Stomach (tissue), 9 donors: ENCODE data around the gene NLRP12. TPM values are rescaled to one million over a fixed set of nuclear protein-coding genes. Genes with fewer than 3 reads are reported as not detected.

ENCODE experiments used
- DNase-seq, 2 donors: peaks; one replicate each; pipeline versions ENCODE4 v3.0.0 to v3.0.0-alpha.2; 2013 to 2019
- H3K27ac ChIP-seq, 5 donors: fragments of 200-600 bp in 4 of 5; sonication (generic) in 4 of 5; one replicate each; pipeline ENCODE4 v1.5.1; 2013 to 2019; ENCODE audit warnings: mild to moderate bottlenecking in 1 of 5, moderate library complexity in 1 of 5
- H3K27me3 ChIP-seq, 3 donors: fragments of 200-600 bp; sonication (generic); one replicate each; pipeline ENCODE4 v1.5.1; 2017 to 2019; ENCODE audit warnings: mixed run types in 1 of 3
- H3K36me3 ChIP-seq, 4 donors: fragments of 200-600 bp; sonication (generic); 1 replicate in 3 of 4; 2 replicates in 1 of 4; pipeline ENCODE4 v1.5.1; 2016 to 2019
- H3K4me1 ChIP-seq, 4 donors: fragments of 200-600 bp; sonication (generic); one replicate each; pipeline ENCODE4 v1.5.1; 2016 to 2019
- H3K4me3 ChIP-seq, 4 donors: fragments of 200-600 bp; sonication (generic) in 3 of 4; one replicate each; pipeline ENCODE4 v1.5.1; 2016 to 2019; ENCODE audit warnings: mild to moderate bottlenecking in 1 of 4
- H3K9me3 ChIP-seq, 4 donors: fragments of 200-600 bp; sonication (generic); one replicate each; pipeline ENCODE4 v1.5.1; 2016 to 2019
- CTCF ChIP-seq, 7 experiments: fragments of 450-650 bp in 4 of 7; fragments of 200-600 bp in 3 of 7; sonication (generic) in 3 of 7; IDR thresholded peaks; one replicate each; pipeline ENCODE4 v1.5.1; 2016 to 2019; ENCODE audit warnings: antibody characterized with exemption in 7 of 7, control low read depth in 2 of 7, mild to moderate bottlenecking in 1 of 7
- EP300 ChIP-seq: sonication (generic); formaldehyde crosslinking; IDR thresholded peaks from one replicate; pipeline ENCODE4 v1.6.1; 2017; ENCODE audit warnings: antibody characterized with exemption
- POLR2A ChIP-seq, 4 donors: fragments of 450-650 bp; IDR thresholded peaks; one replicate each; pipeline ENCODE4 v1.6.1; 2016; ENCODE audit warnings: antibody characterized with exemption in 4 of 4, control low read depth in 2 of 4, mild to moderate bottlenecking in 1 of 4, moderate library complexity in 1 of 4
- POLR2AphosphoS5 ChIP-seq, 3 donors: sonication (generic); formaldehyde crosslinking; IDR thresholded peaks; one replicate each; pipeline ENCODE4 v1.6.1; 2016; ENCODE audit warnings: antibody characterized with exemption in 3 of 3
- WGBS, 5 donors: extraction: QIAGEN DNeasy Blood & Tissue Kit in 3 of 5; methylation state at CpG; one replicate each; pipeline versions ENCODE4 v1.1.5 to v1.1.7; 2013 to 2018; 5-methylcytosine and 5-hydroxymethylcytosine counted together
- intact Hi-C: fragments of 100-400 bp; cut with DNase I; formaldehyde crosslinking; loops from one replicate; pipeline ENCODE4 v1.15.1; 2023; ENCODE audit warnings: low total_unique reads
- polyA plus RNA-seq, 3 donors: library from polyadenylated mRNA; stranded (reverse); fragments of 200-250 nt; gene quantifications; one replicate each; pipeline ENCODE4 v1.2.3, GENCODE V29; 2013
- total RNA-seq, 5 donors: library from RNA; depleted of rRNA; stranded (reverse); fragments of >200 nt; gene quantifications; one replicate each; pipeline versions ENCODE4 v1.1.0 to v1.2.3, GENCODE V29; 2014 to 2016
- donor health status: healthy with polysubstance abuse.
- donor health status: Bipolar disorder and iron deficiency.
- donor health status: healthy.

The NLRP12 gene
- total and polyA plus RNA-seq, 8 donors = 0.05 to 0.18 (median 0.06) TPM; not detected in 5

- Histone ChIP-seq H3K27ac (no peak overlapping the region), H3K36me3 (no peaks in the 10 kb centered on the region), H3K27me3 (peaks cover 0 to 65% (median 6%) of the 10 kb centered on the region in 3 donors), H3K9me3 (no peaks in the 10 kb centered on the region), H3K4me1 (peaks cover 0 to 9% (median 0%) of the 10 kb centered on the region in 4 donors), H3K4me3 (no peak overlapping the region)
- intact Hi-C loops = no loop called here
- TF ChIP-seq POLR2A (IDR thresholded peaks at IDR 0.05) (no peak), EP300 (no peak), POLR2AphosphoS5 (IDR thresholded peaks at IDR 0.05) (no peak), CTCF (IDR thresholded peaks at IDR 0.05) (no peak)
- 48 to 71% (median 57%) methylated on average over 3 of the region's 3 CpGs for WGBS, 5 donors
- no peak for DNase-seq
Measured at GRCh38 chr19:53828531-53828930, 4.4 kb upstream of the NLRP12 start.

- peaks cover 0 to 9% (median 0%) of the 10 kb centered on the region in 4 donors for H3K4me1 ChIP-seq
- no peak for DNase-seq
- intact Hi-C loops = no loop called here
- no peaks in the 10 kb centered on the region for H3K36me3 ChIP-seq
- H3K27me3 ChIP-seq = peaks cover 0 to 54% (median 6%) of the 10 kb centered on the region in 3 donors
- H3K9me3 ChIP-seq = no peaks in the 10 kb centered on the region
- WGBS, 5 donors = 52 to 83% (median 77%) methylated on average over 7 of the region's 7 CpGs
- TF ChIP-seq POLR2A (IDR thresholded peaks at IDR 0.05) (no peak), POLR2AphosphoS5 (IDR thresholded peaks at IDR 0.05) (no peak), CTCF (IDR thresholded peaks at IDR 0.05) (no peak), EP300 (no peak)
- H3K4me3 ChIP-seq = no peak overlapping the region
- no peak overlapping the region for H3K27ac ChIP-seq
Measured at GRCh38 chr19:53826876-53827275, 2.8 kb upstream of the NLRP12 start.

GRCh38 chr19:53823380-53824120 is 564 bp downstream of the NLRP12 start:
- no peak for TF ChIP-seq POLR2A (IDR thresholded peaks at IDR 0.05)
- TF ChIP-seq EP300 = no peak
- TF ChIP-seq POLR2AphosphoS5 (IDR thresholded peaks at IDR 0.05) = no peak
- TF ChIP-seq CTCF (IDR thresholded peaks at IDR 0.05) = no peak
- H3K4me3 ChIP-seq = peak overlapping the region in 1 of 4 donors; percentile 27
- no peaks in the 10 kb centered on the region for H3K9me3 ChIP-seq
- no peak for DNase-seq
- 74 to 82% (median 76%) methylated on average over 11 to 12 of the region's 12 CpGs for WGBS, 5 donors
- intact Hi-C loops = no loop called here
- no peaks in the 10 kb centered on the region for H3K4me1 ChIP-seq
- H3K36me3 ChIP-seq = no peaks in the 10 kb centered on the region
- H3K27me3 ChIP-seq = peaks cover 0 to 30% (median 0%) of the 10 kb centered on the region in 3 donors
- peak overlapping the region in 2 of 5 donors; percentile 71 to 72 for H3K27ac ChIP-seq

- Histone ChIP-seq H3K9me3 (no peaks in the 10 kb centered on the region), H3K4me1 (no peaks in the 10 kb centered on the region), H3K27ac (no peak overlapping the region), H3K4me3 (no peak overlapping the region), H3K27me3 (peaks cover 0 to 15% (median 0%) of the 10 kb centered on the region in 3 donors), H3K36me3 (no peaks in the 10 kb centered on the region)
- no peak for DNase-seq
- intact Hi-C loops = no loop called here
- 60 to 79% (median 76%) methylated on average over 5 of the region's 5 CpGs for WGBS, 5 donors
- TF ChIP-seq POLR2AphosphoS5 (IDR thresholded peaks at IDR 0.05) (no peak), POLR2A (IDR thresholded peaks at IDR 0.05) (no peak), CTCF (IDR thresholded peaks at IDR 0.05) (no peak), EP300 (no peak)
Measured at GRCh38 chr19:53819861-53820260, 4.3 kb downstream of the NLRP12 start.
